Naive thymus-derived CD4-positive, alpha-beta T cell (primary cell): ENCODE results near the gene TXNDC5. TPM values are rescaled to one million over a fixed set of nuclear protein-coding genes. Genes with fewer than 3 reads are reported as not detected.

Experiments used
- ATAC-seq: fragments of 150-1000 bp; cut with Tn5 transposase; 2 replicates; pipeline ENCODE4 v1.10.0; 2021; ENCODE audit warnings: mild to moderate bottlenecking, moderate library complexity
- CTCF ChIA-PET: fragments of 350-600 bp; sonication (Branson Sonifier 250); formaldehyde crosslinking; loops from one replicate; lab custom pipeline; 2021; ENCODE audit warnings: antibody characterized with exemption; lab: Charles Lee
- POLR2A ChIA-PET: fragments of 350-600 bp; sonication (Branson Sonifier 250); formaldehyde crosslinking; loops from one replicate; lab custom pipeline; 2021; ENCODE audit warnings: antibody characterized with exemption, inconsistent platforms; lab: Charles Lee
- DNase-seq, 9 donors: peaks; one replicate each; pipeline versions ENCODE4 v3.0.0 to v3.0.0-alpha.2; 2020 to 2022; ENCODE audit warnings: mixed read lengths in 1 of 9
- H3K27ac ChIP-seq: one replicate; pipeline ENCODE4 v1.7.0; 2013; ENCODE audit warnings: mild to moderate bottlenecking, low read depth, low read length, moderate library complexity
- H3K27me3 ChIP-seq, 2 donors: one replicate each; pipeline ENCODE4 v1.7.0; 2013; ENCODE audit warnings: low read length in 2 of 2, mild to moderate bottlenecking in 2 of 2, moderate library complexity in 2 of 2; ENCODE audit not compliant: control insufficient read depth in 2 of 2, insufficient read depth in 2 of 2
- H3K36me3 ChIP-seq, 3 experiments: 1 replicate in 2 of 3; 2 replicates in 1 of 3; pipeline ENCODE4 v1.7.0; 2013; ENCODE audit warnings: low read length in 3 of 3, mild to moderate bottlenecking in 3 of 3, moderate library complexity in 1 of 3; ENCODE audit not compliant: insufficient read depth in 3 of 3, control insufficient read depth in 2 of 3
- H3K4me1 ChIP-seq, 2 donors: one replicate each; pipeline ENCODE4 v1.7.0; 2013; ENCODE audit warnings: low read length in 2 of 2, mild to moderate bottlenecking in 2 of 2, moderate library complexity in 1 of 2; ENCODE audit not compliant: control insufficient read depth in 2 of 2, insufficient read depth in 2 of 2
- H3K4me3 ChIP-seq: 2 replicates; pipeline ENCODE4 v1.7.0; 2013; ENCODE audit warnings: mild to moderate bottlenecking, low read length
- H3K9me3 ChIP-seq, 3 experiments: 1 replicate in 2 of 3; 2 replicates in 1 of 3; pipeline ENCODE4 v1.7.0; 2013; ENCODE audit warnings: low read length in 3 of 3; ENCODE audit not compliant: control insufficient read depth in 2 of 3
- H3K27ac Mint-ChIP-seq, 9 donors: one replicate each; pipeline ENCODE4 v1.8.0; 2020 to 2022; ENCODE audit warnings: mixed read lengths in 9 of 9, mild to moderate bottlenecking in 8 of 9, moderate library complexity in 5 of 9, inconsistent platforms in 2 of 9
- H3K27me3 Mint-ChIP-seq, 5 donors: one replicate each; pipeline ENCODE4 v1.8.0; 2021 to 2022; ENCODE audit warnings: mixed read lengths in 5 of 5, mild to moderate bottlenecking in 1 of 5
- H3K36me3 Mint-ChIP-seq, 5 donors: one replicate each; pipeline ENCODE4 v1.8.0; 2020 to 2022; ENCODE audit warnings: mixed read lengths in 5 of 5, mild to moderate bottlenecking in 3 of 5, inconsistent platforms in 1 of 5
- H3K4me1 Mint-ChIP-seq, 7 donors: one replicate each; pipeline ENCODE4 v1.8.0; 2020 to 2022; ENCODE audit warnings: mixed read lengths in 7 of 7, mild to moderate bottlenecking in 3 of 7, inconsistent platforms in 1 of 7
- H3K4me3 Mint-ChIP-seq, 10 donors: one replicate each; pipeline ENCODE4 v1.8.0; 2020 to 2022; ENCODE audit warnings: mild to moderate bottlenecking in 10 of 10, mixed read lengths in 10 of 10, moderate library complexity in 6 of 10, inconsistent platforms in 2 of 10
- H3K9me3 Mint-ChIP-seq, 11 donors: one replicate each; pipeline ENCODE4 v1.8.0; 2020 to 2022; ENCODE audit warnings: mixed read lengths in 11 of 11, mild to moderate bottlenecking in 4 of 11, inconsistent platforms in 1 of 11, moderate library complexity in 1 of 11
- intact Hi-C, 2 donors: fragments of 100-400 bp; cut with micrococcal nuclease; formaldehyde crosslinking; loops; one replicate each; pipeline ENCODE4 v1.15.1; 2023
- polyA plus RNA-seq, 2 donors: library from polyadenylated mRNA; unstranded; fragments of 300-500 nt; fragmentation: Illumina TruSeq; gene quantifications; one replicate each; pipeline ENCODE4 v1.2.3, GENCODE V29; 2021
- total RNA-seq, 6 experiments: library from RNA in 5 of 6; stranded (reverse) in 5 of 6; gene quantifications; 1 replicate in 5 of 6; 2 replicates in 1 of 6; pipeline ENCODE4 v1.2.3 and lab custom pipeline; 2021 to 2026

TXNDC5 gene
- total and polyA plus RNA-seq, 7 experiments from 2014 or later: 11.5 to 48.6 (median 21.4) TPM

DNA sequence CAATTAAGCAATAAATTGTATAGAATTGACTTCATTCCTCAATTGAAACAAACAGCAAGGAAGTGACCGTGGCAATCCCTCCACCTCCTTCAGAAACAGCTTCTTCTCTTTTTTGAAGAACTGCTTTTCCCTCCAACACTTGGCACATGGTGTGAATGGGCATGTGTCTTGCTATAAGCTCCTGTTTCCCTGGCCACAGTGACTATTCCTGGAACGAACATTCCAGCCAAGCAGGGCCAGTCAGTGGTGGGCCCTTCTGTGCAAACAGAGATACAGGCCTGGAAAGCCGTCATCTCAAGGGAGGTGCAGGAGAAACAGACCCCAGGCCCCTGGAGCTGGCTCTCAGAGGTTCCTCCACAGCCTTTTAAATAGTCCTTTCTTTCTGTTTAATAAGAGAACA lies 6.9 kb downstream of the TXNDC5 start:
- Histone ChIP-seq H3K4me1 (no peaks in the 10 kb centered on the region), H3K27me3 (no peaks in the 10 kb centered on the region), H3K9me3 (no peaks in the 10 kb centered on the region), H3K27ac (no peak overlapping the region), H3K36me3 (peaks cover 0 to 24% (median 8%) of the 10 kb centered on the region in 3 experiments), H3K4me3 (no peak overlapping the region)
- intact Hi-C loops: loop anchor here in 1 of 2 donors (10.0 kb wide), 1 partner anchor 309 kb away; the partner anchor contains the start of gene SNRNP48
- CTCF ChIA-PET: no interaction called here
- Mint-ChIP-seq H3K36me3 (peaks cover 6 to 28% (median 8%) of the 10 kb centered on the region in 5 donors), H3K27ac (no peak overlapping the region), H3K4me1 (peaks cover 0 to 14% (median under 1%) of the 10 kb centered on the region in 7 donors), H3K27me3 (no peaks in the 10 kb centered on the region), H3K4me3 (no peak overlapping the region), H3K9me3 (peaks cover 0 to 2% (median 0%) of the 10 kb centered on the region in 11 donors)
- DNase-seq (no peak), ATAC-seq (no peak)
- POLR2A ChIA-PET: no interaction called here

GRCh38 chr6:7902867-7903266 lies 7.7 kb downstream of the TXNDC5 start:
- ChIA-PET POLR2A (no interaction called here), CTCF (no interaction called here)
- Histone ChIP-seq H3K36me3 (peaks cover under 1 to 29% (median 8%) of the 10 kb centered on the region in 3 experiments), H3K27ac (no peak overlapping the region), H3K9me3 (no peaks in the 10 kb centered on the region), H3K27me3 (no peaks in the 10 kb centered on the region), H3K4me3 (no peak overlapping the region), H3K4me1 (no peaks in the 10 kb centered on the region)
- ATAC-seq: no peak
- Mint-ChIP-seq H3K9me3 (peaks cover 0 to 2% (median 0%) of the 10 kb centered on the region in 11 donors), H3K27me3 (no peaks in the 10 kb centered on the region), H3K4me1 (peaks cover 0 to 12% (median 0%) of the 10 kb centered on the region in 7 donors), H3K36me3 (peaks cover 9 to 35% (median 12%) of the 10 kb centered on the region in 5 donors), H3K27ac (no peak overlapping the region), H3K4me3 (no peak overlapping the region)
- intact Hi-C loops: loop anchor here in 1 of 2 donors (10.0 kb wide), 1 partner anchor 308 kb away; the partner anchor contains the start of gene SNRNP48
- no peak for DNase-seq

GRCh38 chr6:7902221-7902620 lies 8.4 kb downstream of the TXNDC5 start:
- POLR2A ChIA-PET: no interaction called here

DNA sequence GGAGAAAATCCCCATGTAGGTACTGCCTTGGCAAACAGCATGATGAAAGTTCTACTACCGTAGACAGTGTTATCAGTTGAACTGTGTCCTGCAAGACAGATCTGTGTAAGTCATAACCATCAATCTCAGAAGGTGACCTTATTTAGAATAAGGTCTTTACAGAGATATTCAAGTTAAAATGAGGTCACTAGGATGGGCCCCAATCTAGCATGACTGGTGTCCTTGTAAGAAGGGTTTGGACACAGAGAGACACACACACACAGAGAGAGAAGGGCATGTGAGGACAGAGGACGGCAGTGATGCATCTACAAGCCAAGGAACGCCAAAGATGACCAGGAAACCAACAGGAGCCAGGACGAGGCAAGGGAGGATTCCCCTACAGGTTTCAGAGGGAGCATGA lies 8.8 kb downstream of the TXNDC5 start:
- Histone ChIP-seq H3K4me1 (no peaks in the 10 kb centered on the region), H3K27ac (no peak overlapping the region), H3K9me3 (no peaks in the 10 kb centered on the region), H3K27me3 (no peaks in the 10 kb centered on the region), H3K36me3 (peaks cover 5 to 29% (median 8%) of the 10 kb centered on the region in 3 experiments), H3K4me3 (no peak overlapping the region)
- CTCF ChIA-PET: no interaction called here
- no peak for DNase-seq
- H3K27me3 Mint-ChIP-seq: no peaks in the 10 kb centered on the region
- H3K4me3 Mint-ChIP-seq: no peak overlapping the region
- H3K4me1 Mint-ChIP-seq: peaks cover 0 to 8% (median 0%) of the 10 kb centered on the region in 7 donors
- intact Hi-C loops: loop anchor here in 1 of 2 donors (10.0 kb wide), 1 partner anchor 307 kb away; the partner anchor contains the start of gene SNRNP48
- no peak for ATAC-seq
- H3K36me3 Mint-ChIP-seq: peaks cover 9 to 43% (median 15%) of the 10 kb centered on the region in 5 donors
- POLR2A ChIA-PET: no interaction called here
- H3K9me3 Mint-ChIP-seq: peaks cover 0 to 2% (median 0%) of the 10 kb centered on the region in 11 donors
- no peak overlapping the region for H3K27ac Mint-ChIP-seq

More at GRCh38 chr6:7902221-7902620, 8.4 kb downstream of the TXNDC5 start:
- H3K36me3 ChIP-seq: peaks cover 5 to 29% (median 8%) of the 10 kb centered on the region in 3 experiments
- peaks cover 0 to 2% (median 0%) of the 10 kb centered on the region in 11 donors for H3K9me3 Mint-ChIP-seq
- no peak overlapping the region for H3K4me3 Mint-ChIP-seq
- no peaks in the 10 kb centered on the region for H3K27me3 Mint-ChIP-seq
- CTCF ChIA-PET: no interaction called here
- no peaks in the 10 kb centered on the region for H3K9me3 ChIP-seq
- no peak overlapping the region for H3K27ac ChIP-seq
- peaks cover 0 to 9% (median 0%) of the 10 kb centered on the region in 7 donors for H3K4me1 Mint-ChIP-seq
- DNase-seq (no peak), ATAC-seq (no peak)
- intact Hi-C loops: loop anchor here in 1 of 2 donors (10.0 kb wide), 1 partner anchor 307 kb away; the partner anchor contains the start of gene SNRNP48
- no peaks in the 10 kb centered on the region for H3K27me3 ChIP-seq
- H3K4me1 ChIP-seq: no peaks in the 10 kb centered on the region
- no peak overlapping the region for H3K4me3 ChIP-seq
- peaks cover 9 to 41% (median 15%) of the 10 kb centered on the region in 5 donors for H3K36me3 Mint-ChIP-seq
- H3K27ac Mint-ChIP-seq: no peak overlapping the region

DNA sequence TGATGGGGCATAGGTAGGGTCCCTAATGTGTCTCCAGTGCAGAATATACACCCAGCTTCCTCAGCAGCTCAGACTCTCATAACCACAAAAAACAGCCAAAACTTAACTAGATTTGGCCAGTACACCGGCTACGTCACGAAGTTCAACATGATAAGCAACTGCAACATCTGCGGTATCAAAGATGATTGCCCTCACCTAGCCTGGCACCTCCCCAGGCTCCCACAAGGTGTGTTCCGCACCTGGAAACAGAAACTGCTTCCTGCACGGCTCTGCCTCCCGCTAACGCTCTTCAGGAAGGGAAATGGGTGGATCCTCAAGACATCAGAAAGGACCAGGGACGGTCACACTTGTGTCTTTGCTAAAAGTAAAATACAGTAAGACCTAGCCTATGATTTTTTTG lies 9.5 kb downstream of the TXNDC5 start:
- ATAC-seq (no peak), DNase-seq (no peak)
- H3K4me1 ChIP-seq: no peaks in the 10 kb centered on the region
- H3K27me3 Mint-ChIP-seq: no peaks in the 10 kb centered on the region
- peaks cover 0 to 2% (median 0%) of the 10 kb centered on the region in 11 donors for H3K9me3 Mint-ChIP-seq
- no peak overlapping the region for H3K4me3 Mint-ChIP-seq
- no peaks in the 10 kb centered on the region for H3K27me3 ChIP-seq
- H3K4me1 Mint-ChIP-seq: peaks cover 0 to 5% (median 0%) of the 10 kb centered on the region in 7 donors
- peaks cover 5 to 29% (median 8%) of the 10 kb centered on the region in 3 experiments for H3K36me3 ChIP-seq
- H3K4me3 ChIP-seq: no peak overlapping the region
- peaks cover 9 to 47% (median 19%) of the 10 kb centered on the region in 5 donors for H3K36me3 Mint-ChIP-seq
- POLR2A ChIA-PET: no interaction called here
- no peaks in the 10 kb centered on the region for H3K9me3 ChIP-seq
- H3K27ac ChIP-seq: no peak overlapping the region
- H3K27ac Mint-ChIP-seq: no peak overlapping the region
- CTCF ChIA-PET: no interaction called here
- intact Hi-C loops: loop anchor here in 1 of 2 donors (10.0 kb wide), 1 partner anchor 306 kb away; the partner anchor contains the start of gene SNRNP48

GRCh38 chr6:7900621-7901020 lies 10.0 kb downstream of the TXNDC5 start:
- ATAC-seq (no peak), DNase-seq (no peak)
- intact Hi-C loops: loop anchor here in 1 of 2 donors (10.0 kb wide), 1 partner anchor 306 kb away; the partner anchor contains the start of gene SNRNP48
- Histone ChIP-seq H3K27me3 (no peaks in the 10 kb centered on the region), H3K27ac (no peak overlapping the region), H3K9me3 (no peaks in the 10 kb centered on the region), H3K4me3 (no peak overlapping the region), H3K36me3 (peaks cover 5 to 30% (median 8%) of the 10 kb centered on the region in 3 experiments), H3K4me1 (no peaks in the 10 kb centered on the region)
- Mint-ChIP-seq H3K27me3 (no peaks in the 10 kb centered on the region), H3K4me3 (no peak overlapping the region), H3K36me3 (peaks cover 9 to 52% (median 20%) of the 10 kb centered on the region in 5 donors), H3K9me3 (peaks cover 0 to 2% (median 0%) of the 10 kb centered on the region in 11 donors), H3K4me1 (peaks cover 0 to 5% (median 0%) of the 10 kb centered on the region in 7 donors), H3K27ac (no peak overlapping the region)
- CTCF ChIA-PET: no interaction called here
- POLR2A ChIA-PET: no interaction called here
